Stimulated activated naive CD8-positive, alpha-beta T cell treated with anti-CD3 and anti-CD28 coated beads, Interleukin-15, Interleukin-2, amounts not matched to agents 100 ng/mL and 50 ng/mL, for 24 hours (primary cell): Measurements from ENCODE around the gene ZMYND19.
"Not testable (repeated sequence)": the region's sequence is repeated elsewhere in the genome, so short reads cannot be mapped to it uniquely, and the experiment has no call there.

Experiments
- H3K27ac Mint-ChIP-seq: one replicate; pipeline ENCODE4 v1.8.0; 2021; ENCODE audit warnings: mild to moderate bottlenecking, mixed read lengths
- H3K27me3 Mint-ChIP-seq: one replicate; pipeline ENCODE4 v1.8.0; 2021; ENCODE audit warnings: mixed read lengths
- H3K36me3 Mint-ChIP-seq: one replicate; pipeline ENCODE4 v1.8.0; 2021; ENCODE audit warnings: low read depth, mixed read lengths
- H3K4me1 Mint-ChIP-seq: one replicate; pipeline ENCODE4 v1.8.0; 2021; ENCODE audit warnings: low read depth, mixed read lengths
- H3K4me3 Mint-ChIP-seq: one replicate; pipeline ENCODE4 v1.8.0; 2021; ENCODE audit warnings: mild to moderate bottlenecking, mixed read lengths
- H3K9me3 Mint-ChIP-seq: one replicate; pipeline ENCODE4 v1.8.0; 2021; ENCODE audit warnings: mixed read lengths

ZMYND19 gene

GRCh38 chr9:137544176-137544760 is 46.0 kb downstream of the ZMYND19 start:
- Mint-ChIP-seq H3K27ac (no peak overlapping the region), H3K4me3 (no peak overlapping the region), H3K4me1 (no peaks in the 10 kb centered on the region), H3K27me3 (no peaks in the 10 kb centered on the region), H3K9me3 (no peaks in the 10 kb centered on the region), H3K36me3 (no peaks in the 10 kb centered on the region)

- Mint-ChIP-seq H3K4me3 (no peak overlapping the region), H3K4me1 (no peaks in the 10 kb centered on the region), H3K36me3 (no peaks in the 10 kb centered on the region), H3K9me3 (no peaks in the 10 kb centered on the region), H3K27me3 (no peaks in the 10 kb centered on the region), H3K27ac (no peak overlapping the region)
These were observed 46.9 kb downstream of the ZMYND19 start for GRCh38 chr9:137543237-137543963.

DNA sequence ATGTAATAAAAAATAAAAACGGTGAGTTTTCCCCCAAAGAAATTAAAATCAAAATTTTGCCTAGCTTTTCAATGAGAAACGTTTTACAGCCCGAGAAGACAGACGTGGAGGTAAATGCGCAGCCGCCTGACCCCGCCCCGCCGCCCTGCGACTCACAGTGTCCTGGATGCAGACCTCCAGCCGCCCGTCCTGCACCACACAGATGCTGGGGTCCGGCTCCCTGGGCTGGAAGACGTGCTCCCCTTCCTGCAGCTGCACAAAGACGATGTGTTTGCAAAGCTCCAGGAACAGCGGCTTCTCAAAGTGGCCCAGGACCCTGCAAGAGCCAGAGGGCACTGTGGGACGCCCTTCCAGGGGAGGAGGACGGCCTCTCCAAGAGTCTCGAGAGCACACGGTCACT is 47.8 kb downstream of the ZMYND19 start:
- Mint-ChIP-seq H3K36me3 (no peaks in the 10 kb centered on the region), H3K27ac (no peak overlapping the region), H3K4me1 (peaks cover 4% of the 10 kb centered on the region), H3K4me3 (no peak overlapping the region), H3K9me3 (no peaks in the 10 kb centered on the region), H3K27me3 (no peaks in the 10 kb centered on the region)

GRCh38 chr9:137540536-137540935 is 49.8 kb downstream of the ZMYND19 start:
- Mint-ChIP-seq H3K27me3 (no peaks in the 10 kb centered on the region), H3K27ac (no peak overlapping the region), H3K4me1 (peaks cover 23% of the 10 kb centered on the region), H3K36me3 (peaks cover 7% of the 10 kb centered on the region), H3K9me3 (peaks cover 8% of the 10 kb centered on the region), H3K4me3 (no peak overlapping the region)

DNA sequence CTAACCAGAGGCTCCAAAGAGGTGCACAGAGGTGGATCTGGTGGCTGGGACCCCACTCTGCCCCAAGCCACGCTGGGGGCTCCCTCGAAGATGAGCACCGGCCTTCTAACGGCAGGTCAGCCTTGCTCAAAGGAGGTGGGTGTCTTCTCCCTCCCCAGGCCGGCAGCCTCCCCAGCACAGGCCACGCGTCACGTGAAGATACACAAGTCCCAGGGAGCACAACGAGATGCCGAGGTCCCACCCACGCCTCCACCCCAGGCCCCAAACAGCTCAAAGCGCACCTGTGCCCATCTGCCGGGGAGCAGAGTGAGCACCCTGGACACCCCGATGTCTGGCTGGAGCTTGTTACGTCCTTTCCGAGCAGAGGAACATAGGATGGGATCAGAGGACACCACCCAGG is 52.3 kb downstream of the ZMYND19 start:
- Mint-ChIP-seq H3K4me3 (no peak overlapping the region), H3K27me3 (no peaks in the 10 kb centered on the region), H3K9me3 (peaks cover 8% of the 10 kb centered on the region), H3K27ac (no peak overlapping the region), H3K4me1 (peaks cover 34% of the 10 kb centered on the region), H3K36me3 (peaks cover 7% of the 10 kb centered on the region)

DNA sequence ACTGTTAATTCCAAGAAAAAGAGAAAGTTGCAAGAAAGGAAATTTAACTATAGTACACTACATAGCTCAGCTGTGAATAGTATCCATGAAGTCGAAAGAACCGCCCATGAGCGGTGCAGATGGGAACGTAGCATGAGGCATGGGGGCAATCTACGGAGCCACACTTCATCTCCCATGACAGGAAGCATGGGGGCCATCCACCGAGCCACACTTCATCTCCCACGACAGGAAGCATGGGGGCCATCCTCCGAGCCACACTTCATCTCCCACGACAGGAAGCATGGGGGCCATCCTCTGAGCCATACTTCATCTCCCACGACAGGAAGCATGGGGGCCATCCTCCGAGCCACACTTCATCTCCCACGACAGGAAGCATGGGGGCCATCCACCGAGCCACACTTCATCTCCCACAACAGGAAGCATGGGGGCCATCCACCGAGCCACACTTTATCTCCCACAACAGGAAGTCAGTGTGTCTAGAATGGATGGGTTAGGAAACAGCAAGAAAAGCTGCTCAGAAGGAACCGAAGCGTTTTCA is 53.6 kb downstream of the ZMYND19 start:
- peak overlapping the region; percentile 63 for H3K27ac Mint-ChIP-seq
- not testable (repeated sequence) for H3K4me3 Mint-ChIP-seq, H3K27me3 Mint-ChIP-seq

DNA sequence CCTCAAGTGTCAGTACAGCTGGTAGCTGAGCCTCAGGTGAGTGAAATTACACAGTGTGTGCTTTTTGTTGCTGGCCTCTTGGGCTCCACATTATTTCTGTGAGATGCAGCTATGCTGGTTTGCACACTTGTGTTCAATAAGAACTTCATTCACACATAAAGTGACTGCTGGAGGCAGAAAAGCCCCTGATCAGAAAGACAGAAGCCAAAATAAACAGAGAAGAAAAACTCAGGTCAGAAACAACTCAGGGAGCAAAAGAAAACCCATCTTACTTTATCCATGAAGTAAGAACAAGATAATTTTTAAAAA is 55.2 kb downstream of the ZMYND19 start:
- peaks cover 7% of the 10 kb centered on the region for H3K36me3 Mint-ChIP-seq
- H3K27ac Mint-ChIP-seq, result peak overlapping the region; percentile 8
- H3K27me3 Mint-ChIP-seq, result no peaks in the 10 kb centered on the region
- H3K4me1 Mint-ChIP-seq, result peaks cover 34% of the 10 kb centered on the region
- no peak overlapping the region for H3K4me3 Mint-ChIP-seq
- peaks cover 8% of the 10 kb centered on the region for H3K9me3 Mint-ChIP-seq

More for the DNA sequence above, 53.6 kb downstream of the ZMYND19 start:
- H3K36me3 Mint-ChIP-seq, H3K9me3 Mint-ChIP-seq: not testable (repeated sequence)
- peaks cover 34% of the 10 kb centered on the region for H3K4me1 Mint-ChIP-seq

DNA sequence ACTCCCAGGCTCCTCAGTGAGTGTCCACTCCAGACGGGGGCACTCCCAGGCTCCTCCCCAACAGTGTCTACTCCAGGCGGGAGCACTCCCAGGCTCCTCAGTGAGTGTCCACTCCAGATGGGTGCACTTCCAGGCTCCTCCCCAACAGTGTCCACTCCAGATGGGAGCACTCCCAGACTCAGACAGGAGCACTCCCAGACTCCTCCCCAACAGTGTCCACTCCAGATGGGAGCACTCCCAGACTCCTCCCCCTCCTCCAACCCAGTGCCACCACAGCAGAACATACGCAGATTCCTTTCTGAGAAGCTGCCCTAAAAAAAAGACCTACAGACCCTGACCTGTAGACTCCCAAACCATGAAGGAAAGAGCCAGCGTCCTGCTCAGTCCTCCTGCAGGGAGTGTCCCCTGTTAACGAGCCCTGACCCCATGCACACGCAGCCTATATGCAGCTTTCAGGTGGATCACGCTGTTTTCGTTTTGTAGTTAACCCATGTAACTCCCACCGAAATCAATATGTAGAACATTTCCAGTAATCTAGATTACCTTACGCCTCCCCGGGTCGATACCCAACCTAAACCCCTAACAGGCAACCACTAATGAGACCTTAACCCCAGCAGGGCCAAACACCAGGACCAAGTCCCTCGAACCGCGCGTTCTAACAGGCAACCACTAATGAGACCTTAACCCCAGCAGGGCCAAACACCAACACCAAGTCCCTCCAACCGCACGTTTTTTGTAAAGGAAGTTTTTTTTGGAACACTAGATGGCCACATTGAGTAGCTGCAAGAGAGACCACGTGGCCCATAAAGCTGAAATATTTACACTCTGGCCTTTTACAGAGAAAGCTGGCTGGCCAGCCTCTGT is 55.8 kb downstream of the ZMYND19 start:
- H3K27ac Mint-ChIP-seq, result peak overlapping the region; percentile 8
- H3K4me3 Mint-ChIP-seq, result no peak overlapping the region
- peaks cover 8% of the 10 kb centered on the region for H3K9me3 Mint-ChIP-seq
- no peaks in the 10 kb centered on the region for H3K27me3 Mint-ChIP-seq
- peaks cover 35% of the 10 kb centered on the region for H3K4me1 Mint-ChIP-seq
- H3K36me3 Mint-ChIP-seq, result peaks cover 7% of the 10 kb centered on the region

- H3K36me3 Mint-ChIP-seq, H3K27ac Mint-ChIP-seq, H3K4me3 Mint-ChIP-seq, H3K27me3 Mint-ChIP-seq, H3K9me3 Mint-ChIP-seq: not testable (repeated sequence)
- peaks cover 40% of the 10 kb centered on the region for H3K4me1 Mint-ChIP-seq
These were observed 57.3 kb downstream of the ZMYND19 start for GRCh38 chr9:137532891-137533468.
